Fibroblast of the aortic adventitia (primary cell): Measurements from ENCODE around the gene TWIST2. TPM values are rescaled to one million over a fixed set of nuclear protein-coding genes. Genes with fewer than 3 reads are reported as not detected.

ENCODE experiments used
- DNase-seq: peaks from one replicate; pipeline ENCODE4 v3.0.0-alpha.2; 2010; ENCODE audit warnings: low read depth
- H3K4me3 ChIP-seq: 2 replicates; pipeline ENCODE4 v1.5.1; 2011; ENCODE audit warnings: low read depth, mild to moderate bottlenecking, control low read depth, low read length, moderate library complexity
- total RNA-seq: library from RNA; depleted of rRNA; stranded (reverse); fragments of >200 nt; gene quantifications from 2 replicates; pipeline ENCODE4 v1.2.3, GENCODE V29; 2012; ENCODE audit warnings: low replicate concordance
- TF ChIP-seq, protein P1 (sequence below): IDR thresholded peaks from 2 replicates; pipeline ENCODE4 v1.5.1; 2011; ENCODE audit warnings: mild to moderate bottlenecking, low read length, control low read depth, inconsistent platforms; ENCODE audit not compliant: insufficient read depth

The TWIST2 gene
- total RNA-seq, 1 donor = 64.1 TPM

DNA sequence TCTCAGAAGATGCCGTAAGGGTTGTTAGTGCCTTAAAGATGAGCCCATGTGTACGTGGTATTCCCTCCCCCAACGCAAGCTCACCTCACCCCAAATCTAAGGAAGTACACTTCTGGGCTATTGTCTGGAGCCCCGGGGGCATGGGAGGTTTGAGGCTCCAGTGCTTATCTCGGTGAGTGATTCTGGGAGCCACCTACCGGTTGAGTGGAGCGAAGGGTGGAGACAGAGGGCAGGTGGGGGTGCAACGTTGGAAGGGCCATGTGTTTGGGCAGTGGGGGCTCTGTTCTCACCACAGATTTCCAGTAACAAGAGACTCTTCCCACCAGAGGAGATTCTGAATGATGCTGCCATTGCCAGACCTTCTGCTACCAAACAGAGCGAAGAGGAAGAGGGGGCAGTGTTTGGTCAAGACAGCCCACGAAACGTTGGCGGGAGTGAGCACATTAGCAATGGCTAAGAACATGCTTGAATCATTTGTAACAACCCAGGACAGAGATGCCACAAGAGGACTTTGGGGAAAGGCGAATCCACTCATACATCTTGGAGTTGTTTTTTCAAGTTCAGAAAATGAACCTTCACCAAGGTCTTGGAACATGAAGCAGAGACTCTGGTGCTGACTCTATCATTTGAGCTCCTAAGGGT, 38.7 kb downstream of the TWIST2 start:
- TF ChIP-seq, protein P1, sequence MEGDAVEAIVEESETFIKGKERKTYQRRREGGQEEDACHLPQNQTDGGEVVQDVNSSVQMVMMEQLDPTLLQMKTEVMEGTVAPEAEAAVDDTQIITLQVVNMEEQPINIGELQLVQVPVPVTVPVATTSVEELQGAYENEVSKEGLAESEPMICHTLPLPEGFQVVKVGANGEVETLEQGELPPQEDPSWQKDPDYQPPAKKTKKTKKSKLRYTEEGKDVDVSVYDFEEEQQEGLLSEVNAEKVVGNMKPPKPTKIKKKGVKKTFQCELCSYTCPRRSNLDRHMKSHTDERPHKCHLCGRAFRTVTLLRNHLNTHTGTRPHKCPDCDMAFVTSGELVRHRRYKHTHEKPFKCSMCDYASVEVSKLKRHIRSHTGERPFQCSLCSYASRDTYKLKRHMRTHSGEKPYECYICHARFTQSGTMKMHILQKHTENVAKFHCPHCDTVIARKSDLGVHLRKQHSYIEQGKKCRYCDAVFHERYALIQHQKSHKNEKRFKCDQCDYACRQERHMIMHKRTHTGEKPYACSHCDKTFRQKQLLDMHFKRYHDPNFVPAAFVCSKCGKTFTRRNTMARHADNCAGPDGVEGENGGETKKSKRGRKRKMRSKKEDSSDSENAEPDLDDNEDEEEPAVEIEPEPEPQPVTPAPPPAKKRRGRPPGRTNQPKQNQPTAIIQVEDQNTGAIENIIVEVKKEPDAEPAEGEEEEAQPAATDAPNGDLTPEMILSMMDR = no peak
- no peak overlapping the region for H3K4me3 ChIP-seq
- no peak for DNase-seq

DNA sequence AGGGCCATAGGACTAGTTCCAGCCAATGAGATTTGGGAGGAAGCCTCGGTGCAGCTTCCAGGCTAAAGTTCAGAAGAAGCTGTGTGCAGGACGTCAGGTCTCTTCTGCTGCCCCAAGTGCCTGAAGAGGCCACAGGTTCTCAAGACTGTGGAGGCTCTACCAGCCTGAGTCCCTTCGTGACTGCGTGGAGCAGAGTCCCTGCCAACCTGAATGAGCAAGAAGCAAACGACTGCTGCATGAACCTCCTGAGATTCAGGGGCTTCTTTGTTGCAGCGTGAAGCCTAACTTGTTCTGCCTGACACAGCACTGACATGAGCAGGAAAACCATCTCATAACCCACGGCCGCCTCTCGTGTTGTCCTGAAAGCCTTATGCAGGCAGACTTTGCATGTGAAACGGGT, 39.7 kb downstream of the TWIST2 start:
- no peak overlapping the region for H3K4me3 ChIP-seq
- DNase-seq = no peak
- TF ChIP-seq, protein P1 = no peak

DNA sequence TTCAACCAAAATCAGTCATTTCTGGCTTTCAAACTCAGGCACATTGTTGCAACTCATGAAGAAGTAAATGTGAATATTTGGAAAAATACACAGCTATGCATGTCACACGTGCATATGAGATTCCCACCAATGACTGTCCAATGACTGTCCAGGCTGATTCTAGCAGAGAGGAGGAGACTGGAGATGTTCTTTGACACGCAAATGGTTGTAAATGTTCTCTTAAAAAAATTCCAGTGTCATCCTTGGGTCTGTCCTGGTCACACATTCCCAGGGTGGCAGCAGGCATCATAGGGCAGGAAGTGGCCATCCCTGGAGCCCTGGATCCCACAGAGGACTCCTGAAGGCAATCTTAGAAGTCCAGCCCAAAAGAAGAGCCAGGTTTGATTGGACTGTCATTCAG, 40.9 kb downstream of the TWIST2 start:
- no peak for DNase-seq
- no peak overlapping the region for H3K4me3 ChIP-seq
- TF ChIP-seq, protein P1 = no peak

DNA sequence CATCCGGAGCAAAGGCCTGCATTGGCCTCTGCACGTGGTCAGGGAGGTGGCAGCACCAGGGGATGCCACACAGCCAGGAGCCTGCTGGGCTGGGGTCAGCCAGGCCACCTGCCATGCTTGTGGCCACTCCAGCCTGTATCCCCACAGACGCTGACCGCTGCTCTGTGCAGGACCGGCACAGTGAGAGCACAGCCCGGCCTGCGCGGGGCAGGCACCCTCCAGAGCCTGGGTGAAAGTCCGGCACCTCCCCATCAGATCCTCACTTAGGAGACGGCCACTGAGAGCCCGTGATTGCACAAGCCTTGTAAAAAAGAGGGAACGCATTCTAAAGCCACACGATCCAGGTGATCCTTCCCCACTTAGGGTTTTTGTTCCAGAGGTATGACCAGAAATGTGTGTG, 42.2 kb downstream of the TWIST2 start:
- DNase-seq = no peak
- H3K4me3 ChIP-seq = no peak overlapping the region
- TF ChIP-seq, protein P1 = no peak

DNA sequence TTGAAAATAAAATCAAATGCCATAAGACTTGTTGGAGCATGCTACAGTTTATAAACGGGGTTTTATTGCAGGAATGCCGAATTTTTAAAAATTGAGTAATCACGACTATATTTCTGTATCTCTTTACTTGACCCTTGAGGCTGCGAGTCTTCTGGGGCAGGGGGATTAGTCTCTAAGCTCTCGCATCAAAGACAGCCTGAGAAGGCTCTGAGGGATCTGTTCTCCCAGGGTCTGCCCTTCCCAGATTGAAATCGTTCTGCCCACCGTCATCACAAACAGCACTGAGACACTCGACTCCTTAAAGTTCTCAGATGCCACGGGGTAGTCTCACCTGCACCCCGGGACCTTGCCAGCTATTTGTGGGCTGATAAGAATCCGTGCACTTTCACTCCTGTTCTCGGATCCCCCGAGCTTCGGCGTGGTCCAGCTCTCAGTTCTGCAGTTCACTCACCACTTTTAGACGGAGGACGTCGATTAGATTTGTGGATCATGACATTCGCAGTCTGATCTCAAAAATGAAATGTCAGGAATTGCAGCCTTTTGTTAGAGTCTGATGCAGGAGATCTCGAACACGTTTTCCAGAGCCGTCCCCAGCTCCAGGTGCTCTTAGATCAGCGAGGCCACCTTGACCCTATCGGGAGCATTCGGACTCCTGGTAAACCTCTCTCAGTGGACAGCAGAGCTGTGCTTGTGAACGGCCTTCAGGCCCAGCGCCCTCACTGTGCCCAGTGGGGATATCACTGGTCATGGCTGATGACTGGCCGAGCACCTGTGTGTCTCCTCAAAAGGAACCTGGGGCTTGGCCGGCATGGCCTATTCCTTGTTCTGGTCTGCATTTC, 43.0 kb downstream of the TWIST2 start:
- H3K4me3 ChIP-seq = no peak overlapping the region
- TF ChIP-seq, protein P1 = no peak
- DNase-seq = no peak

DNA sequence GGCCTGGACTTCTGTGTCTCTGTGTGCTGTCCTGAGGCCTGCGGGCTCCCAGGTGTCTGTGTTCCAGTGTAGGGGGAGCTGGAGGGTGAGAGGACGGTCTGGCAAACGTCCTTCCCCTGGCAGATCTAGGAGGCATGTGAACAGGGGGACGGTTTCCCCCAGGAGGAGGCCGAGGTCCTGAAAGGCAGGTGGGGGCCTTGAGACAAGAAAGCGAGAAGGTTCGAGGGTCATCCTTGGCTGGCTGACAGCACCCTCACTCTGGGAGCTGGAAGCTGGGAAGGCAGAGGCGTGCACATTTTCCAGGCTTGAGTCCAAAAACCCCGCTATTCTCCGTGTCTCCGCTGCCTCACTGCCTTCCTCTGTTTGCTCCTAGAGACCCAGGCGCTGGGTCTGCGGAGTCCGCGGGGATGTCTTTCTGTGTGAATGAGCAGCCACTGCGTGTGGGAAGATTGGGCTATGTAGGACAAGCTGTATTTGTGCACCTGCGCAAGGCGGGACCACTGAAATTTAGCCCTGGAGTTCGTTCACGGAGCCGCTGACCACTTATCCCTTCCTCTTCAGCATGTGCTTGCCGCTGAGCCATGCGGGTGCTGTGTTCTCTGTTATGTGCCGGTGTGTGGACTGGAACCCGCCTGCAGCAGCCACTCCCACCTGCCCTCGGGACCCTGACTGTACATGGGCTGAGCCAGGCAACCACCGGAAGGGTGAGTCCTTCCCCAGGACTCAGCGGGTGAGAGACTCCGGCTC, 43.7 kb downstream of the TWIST2 start:
- TF ChIP-seq, protein P1 = no peak
- DNase-seq = no peak
- H3K4me3 ChIP-seq = no peak overlapping the region
